Measurements from ENCODE around the gene QRICH1.

QRICH1 gene

DNA sequence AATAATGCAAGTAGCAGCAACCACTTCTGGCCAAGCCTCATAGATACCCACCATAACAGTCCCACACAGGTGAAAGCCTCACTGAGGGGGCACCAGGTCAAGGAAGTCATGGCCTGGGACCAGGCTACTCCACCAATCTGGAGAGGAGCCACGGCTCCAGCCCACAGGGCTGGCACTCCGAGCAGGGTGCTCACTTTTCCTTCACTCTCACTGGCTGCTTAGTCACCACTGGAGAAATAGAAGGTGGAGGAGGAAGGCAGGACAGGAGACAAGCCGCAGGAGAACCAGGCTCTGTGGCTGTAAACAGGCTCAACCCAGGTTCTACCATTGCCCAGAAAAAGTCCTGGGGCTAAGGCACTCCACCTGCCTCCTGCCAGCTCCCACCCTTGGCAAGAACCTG is 25.6 kb upstream of the QRICH1 start:
- DNase-seq (ENCODE audit: low spot score) = no peak

DNA sequence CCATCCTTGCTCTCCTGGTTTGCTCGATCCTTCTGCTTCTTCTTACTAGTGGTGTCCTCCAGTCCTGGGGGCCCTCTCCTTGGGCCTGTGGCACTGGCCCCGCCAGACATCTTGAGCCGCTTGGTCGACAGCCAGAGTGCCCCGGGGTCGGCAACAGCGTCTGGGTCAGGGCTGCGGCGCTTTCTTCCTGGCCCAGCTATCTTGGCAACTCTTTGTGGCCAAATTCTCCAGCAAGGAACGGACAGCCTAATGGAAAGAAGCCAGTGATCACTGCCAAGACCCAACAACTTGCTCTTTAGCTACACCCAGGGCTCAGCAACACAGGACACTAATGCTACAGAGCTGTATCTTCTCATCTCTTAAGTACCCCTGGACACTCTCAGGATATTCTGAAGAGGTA is 25.2 kb upstream of the QRICH1 start:
- DNase-seq (ENCODE audit: low spot score) = no peak

DNA sequence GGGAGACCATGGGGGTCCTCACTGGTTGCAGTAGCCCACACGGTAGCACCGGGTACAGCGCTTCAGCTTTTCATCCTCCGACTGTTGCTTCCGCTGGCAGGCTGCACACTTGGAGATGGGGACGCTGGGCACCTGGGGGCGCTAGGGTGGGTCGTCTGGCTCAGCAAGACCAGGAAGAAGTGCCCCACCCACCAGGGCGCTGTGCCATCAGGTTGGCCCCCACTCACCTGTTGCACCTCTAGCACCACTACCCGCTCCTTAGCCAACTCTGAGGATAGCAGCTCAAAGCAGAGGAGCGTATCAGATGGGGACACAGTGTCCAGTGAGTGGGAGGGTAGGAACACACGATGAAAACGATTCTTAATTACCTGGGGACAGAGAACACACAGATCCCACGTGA is 18.4 kb upstream of the QRICH1 start:
- DNase-seq (ENCODE audit: low spot score) = no peak

DNA sequence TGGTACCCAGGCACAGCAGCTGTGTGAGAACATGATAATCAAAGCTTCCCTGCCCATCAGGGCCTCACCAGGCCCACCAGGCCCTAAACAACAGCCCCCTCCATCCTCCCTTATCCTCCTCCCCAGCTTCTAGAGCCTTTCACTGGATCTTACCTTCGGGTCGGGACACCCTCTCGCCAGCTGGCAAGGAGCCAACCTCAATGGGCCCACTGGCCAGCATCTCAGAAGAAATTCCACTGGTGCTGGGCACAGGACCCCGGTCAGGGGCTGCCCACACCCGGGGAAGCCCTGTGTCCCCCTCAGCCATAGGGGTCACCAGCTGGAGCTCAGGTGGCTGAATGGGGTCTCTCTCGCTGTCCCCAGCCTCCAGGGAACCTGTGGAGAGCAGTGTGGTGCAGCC is 17.5 kb upstream of the QRICH1 start:
- no peak for DNase-seq (ENCODE audit: low spot score)

DNA sequence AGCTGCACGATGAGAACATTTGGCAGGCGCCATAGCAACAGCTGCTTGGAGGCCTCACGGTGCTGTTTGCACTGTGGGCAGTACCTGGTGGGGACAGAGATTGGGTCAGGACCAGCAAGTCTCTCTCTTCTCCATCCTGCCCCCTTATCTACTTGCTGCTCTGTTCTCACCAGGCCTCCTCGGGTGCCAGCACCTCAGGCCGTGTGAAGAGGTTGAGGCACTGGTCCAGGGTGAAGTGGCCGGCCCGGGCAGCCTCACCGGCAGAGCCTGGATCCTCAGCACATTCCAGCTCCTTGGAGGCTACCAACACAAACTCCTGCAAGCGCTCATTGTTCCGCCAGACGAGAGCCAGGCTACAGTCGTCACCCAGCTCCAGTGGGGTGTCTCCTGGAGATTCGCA is 16.9 kb upstream of the QRICH1 start:
- no peak for DNase-seq (ENCODE audit: low spot score)

DNA sequence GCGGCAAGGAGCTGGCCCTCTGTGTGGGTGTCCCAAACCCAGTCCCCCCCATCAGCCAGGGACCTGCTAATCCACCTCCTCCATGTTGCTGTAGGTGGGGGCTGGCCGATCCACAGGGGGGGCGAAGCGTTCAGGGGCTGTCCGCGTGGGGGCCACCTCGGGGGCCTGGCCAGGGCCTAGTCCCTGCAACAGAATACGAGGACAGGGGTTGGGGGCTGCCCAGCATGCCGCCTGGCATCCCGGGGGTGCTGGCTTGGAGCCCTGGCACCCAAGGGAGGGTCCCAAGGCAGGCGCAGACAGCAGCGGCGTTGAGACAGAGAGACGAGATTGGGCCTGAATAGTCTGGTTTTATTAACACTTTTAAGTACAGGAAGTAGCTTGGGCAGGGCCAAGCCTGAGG is 14.5 kb upstream of the QRICH1 start:
- DNase-seq (ENCODE audit: low spot score) = no peak

DNA sequence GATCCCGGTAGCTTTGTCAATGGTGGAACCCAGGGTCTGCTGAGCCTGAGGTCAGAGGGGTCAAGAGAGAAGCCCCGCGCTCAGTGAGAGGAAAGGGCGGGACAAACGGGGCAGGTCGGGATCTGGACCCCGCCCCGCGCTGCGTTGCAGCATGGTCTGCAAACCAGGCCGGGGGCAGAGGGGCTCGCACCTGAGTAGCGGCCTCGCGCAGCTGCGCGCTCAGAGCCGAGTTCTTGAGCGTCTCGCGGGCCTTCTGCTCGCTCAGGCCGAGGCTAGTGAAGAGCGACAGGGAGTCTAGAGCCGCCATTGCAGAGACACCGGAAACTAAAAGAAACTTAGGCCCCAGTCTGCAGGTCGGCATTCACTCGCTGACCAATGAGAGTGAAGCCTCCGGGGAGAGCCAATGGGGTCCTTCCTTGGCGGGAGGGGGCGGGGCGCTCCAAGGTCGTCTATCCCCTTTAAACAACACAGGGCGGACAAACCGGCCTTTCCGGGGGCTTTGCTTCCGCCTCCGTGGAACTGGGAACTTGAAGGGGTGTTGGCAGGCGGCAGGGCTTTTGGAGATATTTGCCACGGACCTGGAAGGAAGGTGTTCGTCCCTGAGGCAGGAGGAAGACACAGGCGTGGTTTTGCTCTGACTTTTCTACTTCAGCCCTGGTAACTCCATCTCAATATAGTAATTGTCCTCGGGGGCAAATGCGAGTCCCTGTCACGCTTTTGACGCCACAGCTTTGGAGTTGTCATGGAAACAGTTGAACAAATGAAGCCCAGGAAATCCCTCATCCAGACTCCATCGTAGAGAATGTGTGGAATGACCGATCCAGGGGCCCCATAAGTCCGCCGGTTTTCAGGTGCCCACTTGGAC is 10.8 kb upstream of the QRICH1 start, which contains the start of gene QARS1:
Gene QARS1 (minus strand): TSS at position 331 of the 865 bp plus-strand sequence. CDS start 24 bp downstream, at position 307.
- DNase-seq (ENCODE audit: low spot score) = peak; percentile 88

DNA sequence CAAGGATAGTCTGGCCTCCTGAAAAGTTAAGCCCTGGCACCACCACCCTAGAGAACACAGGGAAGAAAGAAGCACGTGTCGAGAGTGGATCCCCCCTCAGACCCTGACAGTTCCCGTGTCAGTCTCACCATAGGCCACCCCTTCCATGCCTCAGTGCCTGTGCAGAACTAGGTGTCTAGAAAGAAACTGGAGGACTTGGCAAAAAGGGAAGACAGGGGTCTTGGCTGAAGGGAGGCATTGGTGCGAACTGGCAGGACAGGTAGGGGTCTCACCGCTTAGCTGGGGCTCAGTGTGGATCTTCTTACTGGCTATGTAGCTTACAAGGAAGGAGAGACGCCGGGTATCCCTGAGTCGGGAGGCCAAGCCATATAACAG is 10.2 kb upstream of the QRICH1 start:
- no peak for DNase-seq (ENCODE audit: low spot score)

DNA sequence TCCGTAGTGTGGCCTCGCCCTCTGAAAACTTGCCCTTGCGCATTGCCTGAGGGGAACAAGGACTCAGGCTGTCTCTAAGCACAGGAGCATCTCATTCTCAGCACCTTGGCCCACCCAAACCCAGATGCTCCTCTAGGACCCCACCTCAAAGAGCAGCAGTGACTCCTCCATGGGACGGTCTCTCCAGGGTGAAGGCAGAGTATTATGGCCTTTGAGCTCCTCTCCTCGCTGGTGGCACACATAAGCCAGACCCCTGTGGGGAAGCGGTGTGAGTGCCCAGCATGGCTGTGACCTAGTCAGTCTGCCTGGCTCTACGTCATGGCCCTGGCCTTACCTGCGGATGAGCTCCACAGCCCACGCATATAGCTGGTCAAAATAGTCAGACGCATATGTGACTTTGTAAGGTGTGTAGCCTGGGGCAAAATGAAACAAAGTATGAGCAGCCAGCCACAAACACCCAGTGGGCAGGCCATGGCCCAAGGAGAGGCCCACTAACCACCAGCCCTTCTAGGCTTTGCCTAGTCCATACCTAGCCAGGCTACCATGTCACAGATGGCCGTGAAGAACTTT is 6.3 kb upstream of the QRICH1 start:
- DNase-seq (ENCODE audit: low spot score) = no peak

DNA sequence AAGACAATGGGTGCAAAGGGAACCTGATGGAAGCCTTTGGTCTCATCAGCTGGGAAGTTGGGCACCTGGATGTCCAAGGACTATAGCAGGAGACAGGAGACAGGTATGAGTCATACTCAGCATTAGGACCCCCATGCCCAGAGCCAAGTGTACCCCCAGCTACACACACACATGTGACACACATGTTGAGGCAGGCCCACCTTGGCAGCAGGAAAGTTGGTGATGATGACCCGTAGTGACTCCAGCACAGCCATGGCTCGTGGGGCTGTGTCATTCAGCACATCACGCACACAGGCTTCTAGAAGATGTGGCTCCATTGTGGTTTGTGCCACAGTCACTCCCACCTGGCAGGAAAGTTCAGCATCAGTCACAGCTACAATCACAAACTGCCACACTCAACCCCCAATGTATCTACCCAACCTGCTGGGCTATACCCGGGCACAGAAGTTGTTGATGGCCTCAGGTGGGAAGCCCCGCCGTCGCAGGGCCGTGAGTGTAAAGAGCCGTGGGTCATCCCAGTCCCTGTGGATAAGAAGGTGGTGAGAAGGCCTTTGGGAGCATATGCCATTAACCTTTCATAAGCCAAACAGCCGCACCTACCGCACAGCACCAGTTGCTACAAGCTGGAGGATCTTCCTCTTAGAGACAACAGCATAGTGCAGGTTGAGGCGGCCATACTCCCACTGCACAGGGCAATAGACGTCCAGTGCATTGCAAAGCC is 5.2 kb upstream of the QRICH1 start:
- no peak for DNase-seq (ENCODE audit: low spot score)

DNA sequence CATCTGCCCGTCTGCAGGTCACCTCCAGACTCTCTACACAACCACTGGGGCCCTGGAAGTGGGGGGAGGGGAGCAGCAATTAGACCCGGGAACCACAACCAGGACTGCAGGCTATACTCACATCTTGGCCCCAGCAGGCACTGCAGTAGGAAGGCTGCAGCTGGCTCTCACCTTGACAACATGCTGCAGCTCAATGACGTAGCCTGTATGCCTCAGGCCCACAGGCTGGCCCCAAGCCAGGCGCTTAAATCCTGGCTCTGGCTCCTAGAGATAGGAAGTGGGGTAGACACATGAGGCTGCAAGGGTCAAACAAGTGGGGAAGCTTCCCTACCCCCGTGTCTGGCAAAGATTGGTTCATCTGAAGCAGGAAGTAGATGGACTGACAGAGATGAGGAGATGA is 4.6 kb upstream of the QRICH1 start:
- no peak for DNase-seq (ENCODE audit: low spot score)

DNA sequence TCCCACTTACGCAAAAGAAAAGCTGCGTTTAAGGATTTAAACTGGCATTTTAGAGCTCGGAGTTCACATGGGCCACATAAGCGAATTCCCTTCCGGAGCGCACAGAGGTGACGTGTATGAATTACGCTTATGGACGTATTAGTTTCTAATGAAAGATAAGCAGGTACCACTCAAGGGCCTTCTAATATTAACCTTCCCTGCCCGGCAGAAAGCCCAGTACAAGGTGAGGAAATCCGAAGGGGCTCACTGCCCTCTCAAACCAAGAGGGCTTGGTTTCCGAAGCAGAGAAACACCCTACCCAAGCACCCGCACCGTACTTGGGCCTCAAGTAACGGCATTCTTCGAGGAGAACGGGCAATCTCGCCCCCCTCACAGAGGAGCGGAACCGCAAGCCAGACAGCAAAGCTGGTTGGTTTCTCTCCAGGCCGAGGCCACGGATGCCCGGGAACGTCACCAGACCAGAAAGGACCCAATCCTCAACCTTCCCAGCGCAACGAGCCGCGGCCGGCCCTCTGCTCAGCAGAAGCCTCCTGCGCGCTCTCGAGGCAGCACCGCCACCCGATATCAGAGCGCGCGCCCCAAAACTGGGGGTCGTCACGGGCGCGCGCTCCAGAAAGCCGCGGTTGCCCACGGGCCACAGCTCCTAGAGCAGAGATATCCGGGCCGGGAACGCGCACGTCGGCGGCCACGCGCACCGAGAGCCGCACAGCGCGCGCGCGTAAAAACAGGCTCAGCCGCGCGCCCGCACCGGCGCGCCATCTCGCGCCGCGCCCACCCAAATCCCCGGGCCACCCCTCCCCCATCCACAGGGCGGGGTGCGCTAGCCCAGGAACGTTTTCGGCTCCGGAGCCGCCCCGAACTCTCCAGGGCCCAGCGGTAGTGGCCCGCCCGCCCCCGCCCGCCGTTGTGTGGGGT is 676 bp downstream of the QRICH1 start:
- peak; percentile 71 for DNase-seq (ENCODE audit: low spot score)

DNA sequence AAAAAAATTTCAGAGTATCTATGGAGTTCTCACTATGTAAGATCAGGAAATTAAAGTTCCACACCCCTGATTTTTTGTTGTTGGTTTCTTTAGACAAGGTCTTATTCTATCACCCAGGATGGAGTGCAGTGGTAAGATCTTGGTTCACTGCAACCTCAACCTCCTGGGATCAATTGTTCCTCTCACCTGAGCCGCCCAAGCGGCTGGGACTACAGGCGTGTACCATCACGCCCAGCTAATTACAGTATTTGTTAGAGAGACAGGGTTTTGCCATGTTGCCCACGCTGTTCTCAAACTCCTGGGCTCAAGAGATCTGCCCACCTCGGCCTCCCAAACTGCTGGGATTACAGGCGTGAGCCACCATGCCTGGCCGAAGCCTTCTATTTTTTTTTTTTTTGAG is 12.4 kb downstream of the QRICH1 start:
- DNase-seq (ENCODE audit: low spot score) = no peak

DNA sequence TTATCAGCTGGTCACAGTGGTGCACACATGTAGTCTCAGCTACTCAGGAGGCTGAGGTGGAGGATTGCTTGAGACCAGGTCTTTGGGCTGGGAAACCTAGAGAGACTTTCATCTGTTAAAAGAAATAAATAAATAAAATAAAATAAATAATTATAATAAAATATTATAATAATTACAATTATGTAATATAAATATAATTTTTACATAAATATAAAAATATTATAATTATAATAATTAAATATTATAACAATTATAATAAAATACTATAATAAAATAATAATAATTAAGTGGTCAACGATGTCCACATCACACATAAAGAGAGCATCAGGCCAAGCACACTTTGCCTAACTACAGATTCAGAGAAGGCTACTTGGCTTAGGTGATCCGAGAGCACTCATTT is 14.6 kb downstream of the QRICH1 start:
- DNase-seq (ENCODE audit: low spot score) = no peak

DNA sequence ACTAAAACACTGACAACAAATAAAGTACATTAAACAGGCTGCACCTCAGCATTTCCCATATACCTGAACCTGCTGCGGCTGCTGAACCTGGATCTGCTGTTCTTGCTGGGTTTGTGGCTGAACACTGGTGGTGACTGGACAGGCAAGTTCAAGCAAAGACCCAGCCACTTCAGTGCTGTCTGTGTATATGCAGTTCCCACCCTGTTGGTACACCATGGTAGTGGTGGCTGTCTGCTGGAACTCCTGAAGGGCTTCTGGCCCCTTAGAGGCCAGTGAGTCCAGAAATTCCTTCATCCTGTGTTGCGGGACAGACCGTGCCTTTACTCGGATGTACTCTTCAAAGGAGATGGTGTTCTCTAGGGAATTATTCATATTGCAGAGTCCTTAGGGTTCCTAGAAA is 17.2 kb downstream of the QRICH1 start:
- no peak for DNase-seq (ENCODE audit: low spot score)

DNA sequence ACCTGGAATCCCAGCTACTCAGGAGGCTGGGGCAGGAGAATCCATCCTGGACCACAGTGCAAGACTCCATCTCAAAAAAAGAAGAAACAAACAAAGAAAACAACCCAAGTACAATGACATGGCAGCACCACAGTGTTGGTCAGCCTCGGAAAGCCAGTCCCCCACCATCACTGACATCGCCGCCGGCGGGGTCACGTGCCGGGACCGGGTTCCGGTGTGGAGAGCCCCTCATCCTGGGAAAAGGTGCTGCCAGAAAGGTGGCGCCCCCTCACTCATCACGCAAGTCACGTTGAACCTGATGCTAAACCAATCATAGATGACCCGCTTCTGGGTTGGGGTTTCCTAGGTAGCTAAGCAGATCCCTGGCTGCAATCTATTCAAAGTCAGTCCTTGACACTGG is 17.8 kb downstream of the QRICH1 start:
- no peak for DNase-seq (ENCODE audit: low spot score)

DNA sequence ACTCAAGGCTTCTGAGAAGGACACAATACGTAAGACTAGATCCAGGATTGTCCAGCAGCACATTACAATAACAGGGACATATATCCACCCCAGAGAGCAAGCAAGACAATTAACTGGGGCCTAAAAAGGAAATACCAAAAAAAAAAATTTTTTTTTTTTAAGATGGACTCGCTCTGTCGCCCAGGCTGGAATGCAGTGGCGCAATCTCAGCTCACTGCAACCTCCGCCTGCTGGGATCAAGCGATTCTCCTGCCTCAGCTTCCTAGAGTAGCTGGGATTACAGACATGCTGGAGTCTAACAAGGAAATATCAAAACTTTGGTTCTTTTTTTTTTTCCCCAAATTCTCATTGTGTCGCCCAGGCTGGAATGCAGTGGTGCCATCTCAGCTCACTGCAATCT is 35.9 kb downstream of the QRICH1 start:
- DNase-seq (ENCODE audit: low spot score) = no peak

DNA sequence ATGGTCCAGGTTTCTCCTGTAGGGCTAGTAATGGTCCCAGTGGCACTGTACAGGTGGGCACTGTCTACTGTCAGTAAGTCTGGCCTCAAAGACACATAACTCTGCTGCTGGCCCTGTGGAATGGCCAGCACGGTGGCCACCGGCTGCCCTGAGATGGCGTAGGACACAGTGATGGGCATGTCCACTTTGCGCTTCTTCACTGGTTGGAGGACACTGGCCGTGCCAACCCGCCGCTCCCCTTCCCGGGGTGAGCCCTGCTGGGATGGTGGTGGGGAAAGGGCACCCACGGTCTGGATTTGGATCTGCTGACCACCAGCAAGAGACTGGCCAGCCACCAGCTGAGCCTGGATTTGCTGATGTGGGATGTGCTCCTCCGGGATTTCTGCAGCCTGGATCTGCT is 36.6 kb downstream of the QRICH1 start:
- no peak for DNase-seq (ENCODE audit: low spot score)

DNA sequence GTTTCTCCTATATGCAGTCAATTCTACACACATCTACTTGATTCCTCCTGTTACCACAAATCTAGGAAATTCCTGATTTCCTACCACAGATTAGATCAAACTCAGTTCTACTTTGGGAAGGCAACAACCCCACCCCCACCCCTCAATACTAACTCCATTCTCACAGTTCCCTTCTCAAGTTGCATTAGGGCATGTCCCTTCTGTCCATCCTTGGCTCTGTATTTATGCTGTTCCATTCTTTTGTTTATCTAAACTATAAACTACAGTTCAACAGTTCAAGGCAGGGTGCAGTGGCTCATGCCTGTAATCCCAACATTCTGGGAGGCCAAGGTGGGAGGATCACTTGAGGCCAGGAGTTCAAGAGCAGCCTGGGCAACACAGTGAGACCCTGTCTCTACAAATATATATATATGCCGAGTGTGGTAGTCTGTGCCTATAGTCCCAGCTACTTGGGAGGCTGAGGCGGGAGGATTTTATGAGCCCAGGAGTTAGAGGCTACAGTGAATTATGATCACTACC is 39.5 kb downstream of the QRICH1 start:
- no peak for DNase-seq (ENCODE audit: low spot score)

DNA sequence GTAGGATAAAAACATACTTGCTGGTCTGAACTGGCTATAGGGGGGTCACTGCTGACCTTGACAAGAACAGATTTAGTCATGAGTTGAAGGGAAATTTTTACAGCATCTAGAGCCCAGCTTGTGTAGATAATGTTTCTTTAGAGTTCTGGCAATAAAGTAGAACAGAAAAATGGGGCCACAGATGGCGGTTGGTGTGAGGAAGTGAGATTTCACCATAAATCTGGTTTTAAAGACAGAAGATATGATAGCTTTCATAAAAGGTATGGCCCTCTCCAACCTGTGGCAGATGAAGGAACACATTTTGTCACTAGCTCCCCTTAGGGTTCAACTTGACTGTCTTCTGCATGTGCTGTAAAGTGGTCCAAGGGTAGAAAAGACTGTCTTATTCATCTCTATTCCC is 40.3 kb downstream of the QRICH1 start:
- DNase-seq (ENCODE audit: low spot score) = no peak

DNA sequence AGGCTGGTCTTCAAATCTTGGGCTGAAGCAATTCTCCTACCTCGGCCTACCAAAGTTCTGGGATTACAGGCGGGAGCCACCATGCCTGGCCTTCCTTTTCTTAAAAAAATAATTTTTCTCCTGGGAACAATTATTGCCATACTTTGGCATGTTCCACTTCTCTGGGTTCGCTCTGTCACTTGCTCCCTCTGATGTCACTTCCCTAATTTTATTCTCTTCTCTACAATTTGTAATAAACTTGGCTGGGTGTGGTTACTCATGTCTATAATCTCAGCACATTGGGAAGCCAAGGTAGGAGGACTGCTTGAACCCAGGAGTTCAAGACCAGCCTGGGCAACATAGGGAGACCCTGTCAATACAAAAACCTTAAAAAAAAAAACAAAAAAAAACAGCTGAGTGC is 58.6 kb downstream of the QRICH1 start:
- DNase-seq (ENCODE audit: low spot score) = no peak

DNA sequence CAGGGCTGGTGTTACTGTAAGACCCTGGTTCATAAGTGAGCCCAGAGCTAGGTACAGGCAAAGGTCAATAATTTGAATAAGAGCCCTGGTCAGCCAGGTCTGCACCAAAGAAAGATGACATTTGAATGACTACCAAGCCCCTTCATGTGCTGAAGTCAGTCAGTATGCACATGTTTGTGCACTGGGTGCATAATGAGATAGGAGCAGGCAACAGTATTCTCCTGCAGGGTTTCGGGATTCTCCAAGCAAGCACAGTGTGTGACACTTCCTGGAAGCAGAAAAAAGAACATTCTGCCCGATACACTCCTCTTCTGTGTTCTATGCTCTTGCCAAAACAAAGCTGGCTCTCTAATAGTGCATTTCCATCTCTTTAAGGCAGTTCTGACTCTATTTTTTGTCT is 59.2 kb downstream of the QRICH1 start:
- no peak for DNase-seq (ENCODE audit: low spot score)
